ENCODE results near the gene ADCY9. TPM values are rescaled to one million over a fixed set of nuclear protein-coding genes. Genes with fewer than 3 reads are reported as not detected.

ADCY9 gene
- polyA plus RNA-seq, 1 donor from 2014 or later: 6.3 TPM

GRCh38 chr16:4142268-4142667 lies 26.0 kb upstream of the ADCY9 start:
- H3K9ac ChIP-seq (ENCODE audit: low read length): no peak overlapping the region
- no peaks in the 10 kb centered on the region for H4K20me1 ChIP-seq (ENCODE audit: insufficient read depth)
- H3K4me2 ChIP-seq (ENCODE audit: low read length): no peak overlapping the region
- no peaks in the 10 kb centered on the region for H3K79me2 ChIP-seq (replicated peaks; ENCODE audit: insufficient read depth, low read length)
- H2AFZ ChIP-seq (ENCODE audit: low read depth, low read length): no peak overlapping the region
- H3K4me3 ChIP-seq (ENCODE audit: low read length): no peak overlapping the region
- no peak overlapping the region for H3K27ac ChIP-seq (ENCODE audit: low read length)
- no peaks in the 10 kb centered on the region for H3K36me3 ChIP-seq (ENCODE audit: insufficient read depth, low read length)
- TF ChIP-seq CTCF (IDR thresholded peaks at IDR 0.05; ENCODE audit: poor library complexity, severe bottlenecking): no peak
- H3F3A ChIP-seq (ENCODE audit: insufficient read depth, low read length, poor library complexity, severe bottlenecking): no peaks in the 10 kb centered on the region
- no peaks in the 10 kb centered on the region for H3K9me2 ChIP-seq (ENCODE audit: insufficient read depth, low read length)
- H3K9me3 ChIP-seq (ENCODE audit: low read length): peaks cover 3% of the 10 kb centered on the region
- no peaks in the 10 kb centered on the region for H3K27me3 ChIP-seq (ENCODE audit: insufficient read depth, low read depth, low read length)

DNA sequence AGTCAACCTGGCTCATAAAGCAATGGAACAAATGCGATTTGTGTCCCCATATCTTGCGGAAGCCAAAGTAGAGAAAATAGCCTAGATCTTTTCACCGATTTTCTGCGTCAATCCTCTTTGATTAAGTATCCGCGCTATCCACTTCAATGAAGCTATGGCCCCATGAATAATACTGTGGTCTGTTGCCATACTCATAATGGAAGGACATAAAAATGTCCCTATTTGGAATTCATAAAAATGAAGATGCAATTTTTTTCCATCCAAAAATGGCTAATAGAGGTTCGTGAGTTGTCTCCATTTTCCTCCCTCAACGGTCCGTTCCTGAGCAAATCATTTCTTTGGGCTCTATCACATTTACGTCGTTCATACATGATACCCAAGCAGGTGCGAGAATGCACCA lies 25.4 kb upstream of the ADCY9 start:
- H2AFZ ChIP-seq (ENCODE audit: low read depth, low read length): no peak overlapping the region

More for the DNA sequence above, 25.4 kb upstream of the ADCY9 start:
- no peaks in the 10 kb centered on the region for H3K9me2 ChIP-seq (ENCODE audit: insufficient read depth, low read length)
- H3F3A ChIP-seq (ENCODE audit: insufficient read depth, low read length, poor library complexity, severe bottlenecking): no peaks in the 10 kb centered on the region
- no peak overlapping the region for H3K9ac ChIP-seq (ENCODE audit: low read length)
- H3K27me3 ChIP-seq (ENCODE audit: insufficient read depth, low read depth, low read length): no peaks in the 10 kb centered on the region
- H3K36me3 ChIP-seq (ENCODE audit: insufficient read depth, low read length): no peaks in the 10 kb centered on the region
- TF ChIP-seq MXI1 (conservative IDR thresholded peaks at IDR 0.05; ENCODE audit: poor library complexity, severe bottlenecking) (no peak), RAD21 (conservative IDR thresholded peaks at IDR 0.05) (no peak), SMC3 (conservative IDR thresholded peaks at IDR 0.05; ENCODE audit: poor library complexity) (no peak), CTCF (IDR thresholded peaks at IDR 0.05; ENCODE audit: poor library complexity, severe bottlenecking) (no peak), TAF1 (IDR thresholded peaks at IDR 0.05; ENCODE audit: low read depth) (no peak), REST (IDR thresholded peaks at IDR 0.05; ENCODE audit: borderline replicate concordance) (no peak), EZH2 (IDR thresholded peaks at IDR 0.05; ENCODE audit: borderline replicate concordance, insufficient read depth, low read length, poor library complexity, severe bottlenecking) (no peak)
- H3K79me2 ChIP-seq (replicated peaks; ENCODE audit: insufficient read depth, low read length): no peaks in the 10 kb centered on the region
- H3K4me2 ChIP-seq (ENCODE audit: low read length): no peak overlapping the region
- H4K20me1 ChIP-seq (ENCODE audit: insufficient read depth): no peaks in the 10 kb centered on the region
- H3K27ac ChIP-seq (ENCODE audit: low read length): no peak overlapping the region
- H3K9me3 ChIP-seq (ENCODE audit: low read length): peaks cover 3% of the 10 kb centered on the region
- no peak overlapping the region for H3K4me3 ChIP-seq (ENCODE audit: low read length)

Data from neural cell (in vitro differentiated cells).